CD8-positive, alpha-beta memory T cell (primary cell): Measurements from ENCODE around the gene AGAP1. TPM values are rescaled to one million over a fixed set of nuclear protein-coding genes. Genes with fewer than 3 reads are reported as not detected.

Source experiments
- CTCF ChIA-PET: fragments of 350-600 bp; sonication (Branson Sonifier 250); formaldehyde crosslinking; loops from one replicate; lab custom pipeline; 2021; ENCODE audit warnings: antibody characterized with exemption; lab: Charles Lee
- POLR2A ChIA-PET: fragments of 350-600 bp; sonication (Branson Sonifier 250); formaldehyde crosslinking; loops from one replicate; lab custom pipeline; 2021; ENCODE audit warnings: antibody characterized with exemption; lab: Charles Lee
- DNase-seq, 5 donors: peaks; one replicate each; pipeline versions ENCODE4 v3.0.0 to v3.0.0-alpha.2; 2020 to 2022; ENCODE audit warnings: mixed read lengths in 1 of 5
- H3K27ac ChIP-seq: one replicate; pipeline ENCODE4 v1.7.0; 2013; ENCODE audit warnings: low read depth, mild to moderate bottlenecking, low read length, moderate library complexity
- H3K27me3 ChIP-seq: 2 replicates; pipeline ENCODE4 v1.7.0; 2013; ENCODE audit warnings: low read length, mild to moderate bottlenecking; ENCODE audit not compliant: insufficient read depth, poor library complexity, severe bottlenecking
- H3K36me3 ChIP-seq: 2 replicates; pipeline ENCODE4 v1.7.0; 2013; ENCODE audit warnings: mild to moderate bottlenecking, low read length, moderate library complexity; ENCODE audit not compliant: insufficient read depth
- H3K4me1 ChIP-seq: 2 replicates; pipeline ENCODE4 v1.7.0; 2013; ENCODE audit warnings: mild to moderate bottlenecking, low read length, moderate library complexity; ENCODE audit not compliant: insufficient read depth
- H3K4me3 ChIP-seq: 2 replicates; pipeline ENCODE4 v1.7.0; 2013; ENCODE audit warnings: mild to moderate bottlenecking, low read length
- H3K9me3 ChIP-seq: 2 replicates; pipeline ENCODE4 v1.7.0; 2013; ENCODE audit warnings: mild to moderate bottlenecking, low read length
- H3K27ac Mint-ChIP-seq, 8 donors: one replicate each; pipeline ENCODE4 v1.8.0; 2020 to 2021; ENCODE audit warnings: mixed read lengths in 8 of 8, mild to moderate bottlenecking in 6 of 8, inconsistent platforms in 3 of 8, moderate library complexity in 3 of 8
- H3K27me3 Mint-ChIP-seq, 2 donors: one replicate each; pipeline ENCODE4 v1.8.0; 2020 to 2021; ENCODE audit warnings: mixed read lengths in 2 of 2, mild to moderate bottlenecking in 1 of 2, moderate library complexity in 1 of 2
- H3K36me3 Mint-ChIP-seq, 3 donors: one replicate each; pipeline ENCODE4 v1.8.0; 2020 to 2021; ENCODE audit warnings: mixed read lengths in 3 of 3, inconsistent platforms in 1 of 3, mild to moderate bottlenecking in 1 of 3
- H3K4me1 Mint-ChIP-seq, 3 donors: one replicate each; pipeline ENCODE4 v1.8.0; 2020 to 2021; ENCODE audit warnings: mixed read lengths in 3 of 3, inconsistent platforms in 1 of 3, mild to moderate bottlenecking in 1 of 3
- H3K4me3 Mint-ChIP-seq, 7 donors: one replicate each; pipeline ENCODE4 v1.8.0; 2020 to 2021; ENCODE audit warnings: mixed read lengths in 7 of 7, mild to moderate bottlenecking in 6 of 7, moderate library complexity in 4 of 7, inconsistent platforms in 2 of 7
- H3K9me3 Mint-ChIP-seq, 5 donors: one replicate each; pipeline ENCODE4 v1.8.0; 2020 to 2022; ENCODE audit warnings: mixed read lengths in 5 of 5, mild to moderate bottlenecking in 3 of 5, moderate library complexity in 2 of 5, inconsistent platforms in 1 of 5
- polyA plus RNA-seq: library from polyadenylated mRNA; unstranded; fragments of 300-500 nt; fragmentation: Illumina TruSeq; gene quantifications from one replicate; pipeline ENCODE4 v1.2.3, GENCODE V29; 2021
- total RNA-seq, 2 experiments: library from RNA; stranded (reverse); gene quantifications; one replicate each; pipeline ENCODE4 v1.2.3, GENCODE V29; 2021

The AGAP1 gene
- total and polyA plus RNA-seq, 3 experiments from 2014 or later: 1.2 to 3.3 (median 2.7) TPM

- DNase-seq: no peak
- Histone ChIP-seq H3K36me3 (no peaks in the 10 kb centered on the region), H3K4me1 (no peaks in the 10 kb centered on the region), H3K27ac (no peak overlapping the region), H3K9me3 (no peaks in the 10 kb centered on the region), H3K4me3 (no peak overlapping the region), H3K27me3 (no peaks in the 10 kb centered on the region)
- POLR2A ChIA-PET: no interaction called here
- H3K4me3 Mint-ChIP-seq: no peak overlapping the region
- no peaks in the 10 kb centered on the region for H3K9me3 Mint-ChIP-seq
- no peak overlapping the region for H3K27ac Mint-ChIP-seq
- H3K4me1 Mint-ChIP-seq: peaks cover 0 to 1% (median 0%) of the 10 kb centered on the region in 3 donors
- H3K36me3 Mint-ChIP-seq: peaks cover 0 to 4% (median 0%) of the 10 kb centered on the region in 3 donors
- no peaks in the 10 kb centered on the region for H3K27me3 Mint-ChIP-seq
- CTCF ChIA-PET: no interaction called here
These were observed 505.2 kb downstream of the AGAP1 start for GRCh38 chr2:235999011-235999410.

DNA sequence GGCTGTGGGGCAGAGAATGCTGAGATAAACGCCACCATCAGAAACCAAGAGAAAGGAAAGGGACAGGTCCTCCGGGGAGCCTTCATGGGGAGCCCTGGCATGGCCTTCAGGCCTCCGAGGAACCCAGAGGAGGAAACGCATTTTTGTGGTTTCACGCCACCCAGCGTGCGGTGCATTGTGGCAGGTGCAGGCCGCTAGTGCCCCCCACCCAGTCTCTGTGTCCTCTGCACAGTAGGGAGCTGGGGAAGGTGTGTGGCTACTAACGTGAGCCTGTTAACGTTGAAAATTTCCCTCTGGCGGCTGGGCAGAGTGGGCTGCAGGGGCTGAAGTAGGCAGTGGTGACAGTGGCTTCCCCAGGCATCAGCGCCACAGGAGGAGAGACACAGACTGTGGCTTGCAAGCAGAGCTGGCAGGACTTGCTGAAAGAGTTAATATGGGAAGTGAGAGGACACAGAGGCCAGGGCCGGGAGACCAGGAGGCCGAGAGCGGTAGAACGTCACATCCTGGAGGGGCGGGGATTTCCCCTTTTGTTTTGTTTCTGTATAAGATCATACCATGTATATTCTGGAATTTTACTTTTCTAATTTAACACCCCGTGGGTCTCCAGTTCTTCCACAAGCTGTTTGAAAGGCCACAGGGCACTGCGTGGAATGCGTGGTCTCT lies 507.5 kb downstream of the AGAP1 start:
- Mint-ChIP-seq H3K27ac (no peak overlapping the region), H3K36me3 (peaks cover 0 to 4% (median 0%) of the 10 kb centered on the region in 3 donors), H3K9me3 (no peaks in the 10 kb centered on the region), H3K4me3 (no peak overlapping the region), H3K27me3 (no peaks in the 10 kb centered on the region), H3K4me1 (peaks cover 0 to 1% (median 0%) of the 10 kb centered on the region in 3 donors)
- Histone ChIP-seq H3K27ac (no peak overlapping the region), H3K4me3 (no peak overlapping the region), H3K9me3 (no peaks in the 10 kb centered on the region), H3K27me3 (no peaks in the 10 kb centered on the region), H3K36me3 (no peaks in the 10 kb centered on the region), H3K4me1 (no peaks in the 10 kb centered on the region)
- ChIA-PET CTCF (no interaction called here), POLR2A (no interaction called here)
- DNase-seq: no peak

DNA sequence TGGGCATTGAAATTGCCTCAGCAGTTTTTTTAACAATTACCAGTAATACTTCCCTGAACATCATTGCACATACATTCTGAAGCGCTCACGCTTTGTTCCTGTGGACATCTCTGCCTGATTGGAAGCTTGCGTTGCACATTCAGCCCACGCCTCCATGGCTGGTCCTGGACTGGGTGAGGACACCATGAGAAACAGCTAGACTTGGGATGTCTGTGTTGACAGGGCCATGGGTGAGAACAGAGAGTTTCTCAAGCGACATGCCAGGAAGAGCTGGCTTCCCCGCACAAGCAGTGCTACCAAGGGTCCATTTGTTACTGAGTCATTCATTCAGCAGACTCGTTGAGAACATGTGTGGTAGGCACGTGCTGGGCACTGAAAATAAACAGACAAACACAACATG lies 508.0 kb downstream of the AGAP1 start:
- ChIA-PET POLR2A (no interaction called here), CTCF (no interaction called here)
- no peak overlapping the region for H3K4me3 ChIP-seq
- no peaks in the 10 kb centered on the region for H3K27me3 ChIP-seq
- H3K9me3 ChIP-seq: no peaks in the 10 kb centered on the region
- H3K4me1 ChIP-seq: no peaks in the 10 kb centered on the region
- no peak for DNase-seq
- H3K4me1 Mint-ChIP-seq: peaks cover 0 to 1% (median 0%) of the 10 kb centered on the region in 3 donors
- H3K27ac ChIP-seq: no peak overlapping the region
- H3K27ac Mint-ChIP-seq: no peak overlapping the region
- no peaks in the 10 kb centered on the region for H3K9me3 Mint-ChIP-seq
- peaks cover 0 to 4% (median 0%) of the 10 kb centered on the region in 3 donors for H3K36me3 Mint-ChIP-seq
- no peaks in the 10 kb centered on the region for H3K36me3 ChIP-seq
- H3K27me3 Mint-ChIP-seq: no peaks in the 10 kb centered on the region
- no peak overlapping the region for H3K4me3 Mint-ChIP-seq

DNA sequence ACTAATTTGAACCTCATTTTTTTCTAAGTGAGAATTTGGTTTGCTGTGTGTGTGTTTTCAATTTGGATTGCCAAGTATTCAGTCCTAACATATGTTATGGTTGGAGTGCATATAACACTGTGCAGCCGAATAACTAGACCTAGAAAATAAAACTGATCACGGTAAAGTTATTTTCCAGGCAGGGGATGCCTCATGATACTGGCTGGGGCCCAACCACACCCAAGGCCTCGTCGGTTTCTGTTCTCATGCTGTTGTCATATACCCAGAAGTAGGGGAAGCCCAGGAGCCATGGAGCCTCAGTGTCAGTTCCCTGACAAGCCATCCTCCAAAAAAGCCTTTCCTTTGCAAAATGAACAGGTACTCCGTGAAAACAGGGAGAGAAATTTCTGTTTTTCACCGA lies 514.2 kb downstream of the AGAP1 start:
- Histone ChIP-seq H3K9me3 (no peaks in the 10 kb centered on the region), H3K4me1 (no peaks in the 10 kb centered on the region), H3K27me3 (no peaks in the 10 kb centered on the region), H3K27ac (no peak overlapping the region), H3K36me3 (no peaks in the 10 kb centered on the region), H3K4me3 (no peak overlapping the region)
- H3K27me3 Mint-ChIP-seq: no peaks in the 10 kb centered on the region
- ChIA-PET CTCF (no interaction called here), POLR2A (no interaction called here)
- H3K36me3 Mint-ChIP-seq: no peaks in the 10 kb centered on the region
- no peaks in the 10 kb centered on the region for H3K9me3 Mint-ChIP-seq
- DNase-seq: no peak
- H3K27ac Mint-ChIP-seq: no peak overlapping the region
- H3K4me1 Mint-ChIP-seq: peaks cover 0 to 9% (median 8%) of the 10 kb centered on the region in 3 donors
- H3K4me3 Mint-ChIP-seq: no peak overlapping the region

DNA sequence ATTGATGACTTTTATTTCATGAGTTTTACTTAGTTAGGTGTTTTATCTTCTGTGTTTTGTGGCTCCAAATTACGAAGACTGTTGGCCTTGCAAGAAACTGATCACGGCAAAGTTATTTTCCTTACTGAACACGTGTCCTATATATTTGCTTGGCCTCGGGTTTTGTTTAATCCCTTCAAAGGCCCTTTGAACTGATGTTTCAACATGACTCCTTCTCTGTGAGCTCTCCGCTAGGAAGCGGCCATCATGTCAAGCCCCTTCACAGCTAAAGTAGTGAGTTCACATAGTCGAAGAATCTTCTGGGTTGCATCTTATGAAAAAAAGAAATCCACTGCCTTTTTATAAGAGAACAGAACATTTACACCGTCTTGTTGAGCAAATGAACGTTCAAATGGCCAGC lies 515.0 kb downstream of the AGAP1 start:
- Histone ChIP-seq H3K9me3 (no peaks in the 10 kb centered on the region), H3K27ac (no peak overlapping the region), H3K4me1 (no peaks in the 10 kb centered on the region), H3K36me3 (no peaks in the 10 kb centered on the region), H3K27me3 (no peaks in the 10 kb centered on the region), H3K4me3 (no peak overlapping the region)
- Mint-ChIP-seq H3K4me3 (no peak overlapping the region), H3K9me3 (peaks cover 0 to 1% (median 0%) of the 10 kb centered on the region in 5 donors), H3K27ac (no peak overlapping the region), H3K4me1 (peaks cover 0 to 9% (median 8%) of the 10 kb centered on the region in 3 donors), H3K36me3 (no peaks in the 10 kb centered on the region), H3K27me3 (no peaks in the 10 kb centered on the region)
- no peak for DNase-seq
- ChIA-PET CTCF (no interaction called here), POLR2A (no interaction called here)

DNA sequence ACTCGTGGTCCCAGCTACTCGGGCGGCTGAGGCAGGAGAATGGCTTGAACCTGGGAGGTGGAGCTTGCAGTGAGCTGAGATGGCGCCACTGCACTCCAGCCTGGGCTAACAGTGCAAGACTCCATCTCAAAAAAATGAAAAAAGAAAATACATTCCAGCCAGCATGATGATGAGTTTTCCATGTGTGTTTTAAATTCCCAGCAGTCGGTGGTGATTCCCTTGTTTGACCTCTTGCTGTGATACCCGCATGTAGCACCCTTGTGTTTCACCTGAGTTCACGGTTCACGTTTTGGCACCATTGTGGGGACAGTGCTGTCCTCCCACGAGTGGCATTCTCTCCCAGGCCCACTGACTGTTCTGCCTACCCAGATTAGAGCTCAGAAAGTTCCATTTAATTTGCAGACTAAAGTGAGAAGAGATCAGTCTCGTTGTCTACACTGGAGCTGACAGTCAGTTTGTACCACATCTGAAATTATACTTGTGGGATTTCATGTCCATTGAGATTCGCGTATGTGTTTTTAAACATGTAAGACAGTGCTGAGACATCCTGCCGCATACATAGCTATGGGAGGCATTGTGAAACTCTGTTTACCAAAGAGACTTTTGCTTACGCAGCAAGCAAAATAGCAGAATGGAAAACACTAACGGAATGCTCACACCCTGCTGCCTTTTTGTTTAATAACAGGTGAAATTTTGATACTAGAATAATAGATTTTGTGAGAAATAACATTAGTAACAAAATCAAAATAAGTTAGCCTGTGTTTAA lies 517.3 kb downstream of the AGAP1 start:
- no peak overlapping the region for H3K27ac Mint-ChIP-seq
- peaks cover 0 to 15% (median 13%) of the 10 kb centered on the region in 3 donors for H3K4me1 Mint-ChIP-seq
- POLR2A ChIA-PET: no interaction called here
- CTCF ChIA-PET: no interaction called here
- no peak for DNase-seq
- peaks cover 0 to 3% (median 0%) of the 10 kb centered on the region in 5 donors for H3K9me3 Mint-ChIP-seq
- no peaks in the 10 kb centered on the region for H3K9me3 ChIP-seq
- H3K4me3 Mint-ChIP-seq: no peak overlapping the region
- peaks cover 0 to 5% of the 10 kb centered on the region in 2 donors for H3K27me3 Mint-ChIP-seq
- no peaks in the 10 kb centered on the region for H3K27me3 ChIP-seq
- H3K4me3 ChIP-seq: no peak overlapping the region
- H3K4me1 ChIP-seq: no peaks in the 10 kb centered on the region
- no peaks in the 10 kb centered on the region for H3K36me3 ChIP-seq
- H3K36me3 Mint-ChIP-seq: peaks cover 0 to 2% (median 0%) of the 10 kb centered on the region in 3 donors
- H3K27ac ChIP-seq: no peak overlapping the region

DNA sequence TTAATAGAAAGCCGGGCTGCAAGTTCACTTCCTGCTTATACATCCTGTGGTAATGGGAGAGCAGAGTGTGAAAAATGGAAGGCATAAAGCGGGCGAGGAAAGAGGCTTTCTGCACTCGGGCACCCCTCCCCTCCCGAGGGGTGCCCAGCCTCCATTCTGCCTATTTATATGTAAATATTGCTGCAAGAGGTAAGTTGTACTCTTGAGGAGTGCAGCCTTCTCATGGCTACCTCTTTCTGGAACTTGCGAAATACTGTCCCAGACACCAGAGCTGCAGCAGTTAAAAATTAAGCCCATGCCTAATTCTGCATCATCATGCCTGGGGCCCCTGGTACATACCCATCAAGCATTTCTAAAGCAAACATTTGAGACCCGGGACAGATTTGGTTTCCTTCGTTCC lies 518.3 kb downstream of the AGAP1 start:
- no peak overlapping the region for H3K27ac Mint-ChIP-seq

GRCh38 chr2:236014408-236015131 lies 520.7 kb downstream of the AGAP1 start:
- no peaks in the 10 kb centered on the region for H3K36me3 ChIP-seq
- POLR2A ChIA-PET: no interaction called here
- Mint-ChIP-seq H3K9me3 (peaks cover 0 to 3% (median 0%) of the 10 kb centered on the region in 5 donors), H3K27ac (peak overlapping the region in 1 of 8 donors; percentile 17), H3K4me1 (peaks cover 0 to 15% (median 13%) of the 10 kb centered on the region in 3 donors), H3K27me3 (peaks cover 0 to 5% of the 10 kb centered on the region in 2 donors), H3K36me3 (peaks cover 0 to 3% (median 0%) of the 10 kb centered on the region in 3 donors), H3K4me3 (no peak overlapping the region)
- CTCF ChIA-PET: no interaction called here
- no peaks in the 10 kb centered on the region for H3K27me3 ChIP-seq
- H3K4me1 ChIP-seq: no peaks in the 10 kb centered on the region
- no peak overlapping the region for H3K27ac ChIP-seq
- DNase-seq: no peak
- H3K9me3 ChIP-seq: no peaks in the 10 kb centered on the region
- H3K4me3 ChIP-seq: no peak overlapping the region

More for the DNA sequence above, 518.3 kb downstream of the AGAP1 start:
- Histone ChIP-seq H3K9me3 (no peaks in the 10 kb centered on the region), H3K4me1 (no peaks in the 10 kb centered on the region), H3K36me3 (no peaks in the 10 kb centered on the region), H3K27me3 (no peaks in the 10 kb centered on the region), H3K4me3 (no peak overlapping the region), H3K27ac (no peak overlapping the region)
- ChIA-PET POLR2A (no interaction called here), CTCF (no interaction called here)
- peaks cover 0 to 15% (median 13%) of the 10 kb centered on the region in 3 donors for H3K4me1 Mint-ChIP-seq
- DNase-seq: no peak
- no peak overlapping the region for H3K4me3 Mint-ChIP-seq
- H3K36me3 Mint-ChIP-seq: peaks cover 0 to 2% (median 0%) of the 10 kb centered on the region in 3 donors
- H3K27me3 Mint-ChIP-seq: peaks cover 0 to 5% of the 10 kb centered on the region in 2 donors
- H3K9me3 Mint-ChIP-seq: peaks cover 0 to 3% (median 0%) of the 10 kb centered on the region in 5 donors
